GM19239 (cell line): ENCODE data around the gene SS18.
"Not testable (repeated sequence)": the region's sequence is repeated elsewhere in the genome, so short reads cannot be mapped to it uniquely, and the experiment has no call there.

Experiments used
- DNase-seq: peaks from one replicate; pipeline ENCODE4 v3.0.0; 2011; ENCODE audit warnings: low spot score; ENCODE audit not compliant: insufficient read length
- FAIRE-seq: peaks from 2 replicates; lab custom pipeline; 2011; peaks lifted over from hg19 to GRCh38; lab: Jason Lieb, UNC

The SS18 gene, protein sequence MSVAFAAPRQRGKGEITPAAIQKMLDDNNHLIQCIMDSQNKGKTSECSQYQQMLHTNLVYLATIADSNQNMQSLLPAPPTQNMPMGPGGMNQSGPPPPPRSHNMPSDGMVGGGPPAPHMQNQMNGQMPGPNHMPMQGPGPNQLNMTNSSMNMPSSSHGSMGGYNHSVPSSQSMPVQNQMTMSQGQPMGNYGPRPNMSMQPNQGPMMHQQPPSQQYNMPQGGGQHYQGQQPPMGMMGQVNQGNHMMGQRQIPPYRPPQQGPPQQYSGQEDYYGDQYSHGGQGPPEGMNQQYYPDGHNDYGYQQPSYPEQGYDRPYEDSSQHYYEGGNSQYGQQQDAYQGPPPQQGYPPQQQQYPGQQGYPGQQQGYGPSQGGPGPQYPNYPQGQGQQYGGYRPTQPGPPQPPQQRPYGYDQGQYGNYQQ

DNA sequence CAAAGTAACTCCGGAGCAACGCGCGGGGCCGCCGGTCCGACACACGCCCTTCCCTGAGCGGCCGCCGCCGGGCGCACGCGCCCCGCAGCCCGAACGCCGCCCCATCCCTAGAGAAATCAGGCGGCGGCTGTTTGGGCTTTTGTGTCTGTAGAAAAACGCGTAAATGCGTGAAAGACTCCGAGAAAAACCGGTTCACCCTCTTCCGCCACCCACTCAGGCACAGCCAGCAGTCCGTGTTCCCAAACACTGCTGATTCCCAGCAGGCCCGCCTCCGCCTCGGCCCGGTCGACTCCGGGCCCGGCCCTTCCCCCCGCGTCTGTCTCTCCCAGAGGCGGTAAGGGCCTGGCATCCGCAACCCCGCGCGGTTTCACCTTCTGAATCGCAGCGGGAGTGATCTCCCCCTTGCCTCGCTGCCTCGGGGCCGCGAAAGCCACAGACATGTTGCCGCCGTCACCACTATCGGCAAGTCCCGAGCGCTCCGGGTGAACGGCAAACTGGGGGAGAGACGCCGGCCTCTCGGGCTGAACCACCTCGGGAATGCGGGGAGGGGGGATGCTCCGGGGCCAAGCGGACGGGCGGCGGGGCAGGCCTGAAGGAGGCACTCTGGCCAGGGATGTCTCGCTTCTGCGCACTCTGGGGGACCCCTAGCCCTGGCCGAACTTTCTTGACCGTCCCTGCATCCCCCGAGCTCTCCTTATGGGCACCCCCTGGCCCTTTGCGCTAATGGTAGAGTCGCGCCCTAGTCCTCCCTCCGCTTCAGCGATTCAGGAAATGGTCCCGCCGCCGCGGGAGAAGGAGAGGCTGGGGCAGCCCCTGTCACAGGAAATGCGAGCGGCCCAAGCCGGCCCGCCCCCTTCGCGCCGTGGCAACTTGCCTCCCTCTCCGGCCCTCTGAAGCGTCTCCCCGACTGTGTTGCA, at the start of gene SS18:
Gene SS18 (minus strand): TSS at position 484 of the 917 bp plus-strand sequence. CDS start 44 bp downstream, at position 440.
- DNase-seq: peak; percentile 72
- no peak for FAIRE-seq

DNA sequence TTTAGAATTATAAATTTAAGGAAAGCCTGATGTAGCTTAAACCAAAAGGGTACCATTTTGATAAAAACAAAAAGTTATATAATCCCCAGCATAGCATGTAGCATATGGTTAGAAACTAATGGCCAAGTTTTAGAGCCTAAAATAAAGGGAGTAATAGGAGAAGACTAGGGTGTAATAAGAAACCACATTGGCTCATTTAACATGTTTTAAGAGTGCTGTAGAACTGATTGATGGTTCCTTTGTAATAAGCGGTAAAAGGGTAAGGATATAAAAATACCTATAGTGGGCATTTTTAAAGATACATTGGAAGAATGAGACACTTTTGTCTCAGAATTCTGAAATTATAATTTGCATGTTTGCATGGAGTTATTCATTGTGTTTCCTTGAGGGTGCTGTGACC, 45.1 kb upstream of the SS18 start:
- FAIRE-seq (no peak), DNase-seq (no peak)

DNA sequence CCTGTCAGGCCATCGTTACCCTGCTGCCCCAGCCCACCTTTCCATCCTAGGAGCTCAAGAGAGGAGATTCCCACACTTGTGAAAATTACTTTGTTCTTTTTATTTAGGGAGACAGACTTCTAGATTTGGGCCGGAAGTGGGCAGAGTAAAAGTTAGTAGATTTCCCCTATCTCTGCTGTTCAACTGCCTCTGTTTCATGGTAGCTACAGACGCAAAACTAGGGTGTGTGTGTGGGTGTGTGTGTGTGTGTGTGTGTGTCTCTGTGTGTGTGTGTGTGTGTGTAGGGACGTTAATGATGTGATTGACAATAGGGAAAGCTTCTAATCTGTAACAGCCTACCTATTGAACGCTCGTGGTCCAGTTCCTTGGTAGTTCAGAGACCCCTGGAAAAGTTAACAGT, 43.7 kb upstream of the SS18 start:
- no peak for DNase-seq
- FAIRE-seq: no peak

DNA sequence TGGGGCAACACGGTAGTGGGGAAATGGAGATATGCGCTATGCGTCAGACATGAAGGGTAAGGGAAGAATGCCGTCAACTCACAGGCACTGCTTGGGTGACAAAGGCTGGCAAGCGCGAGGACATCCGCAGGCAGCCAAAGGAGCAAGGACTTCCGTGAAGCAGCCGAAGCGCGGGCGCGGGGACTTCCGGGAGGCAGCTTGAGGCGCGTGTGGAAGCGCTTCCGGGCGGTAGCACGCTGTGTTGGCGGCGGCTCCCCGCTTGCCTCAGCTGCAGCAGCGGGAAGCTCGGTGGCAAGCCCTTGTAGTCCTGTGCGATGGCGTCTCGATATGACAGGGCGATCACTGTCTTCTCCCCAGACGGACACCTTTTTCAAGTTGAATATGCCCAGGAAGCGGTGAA, 43.2 kb upstream of the SS18 start, which contains the start of gene PSMA8:
Gene PSMA8 (plus strand): TSS at position 218 of the 400 bp plus-strand sequence. CDS start 97 bp downstream, at position 315.
- FAIRE-seq: no peak

DNA sequence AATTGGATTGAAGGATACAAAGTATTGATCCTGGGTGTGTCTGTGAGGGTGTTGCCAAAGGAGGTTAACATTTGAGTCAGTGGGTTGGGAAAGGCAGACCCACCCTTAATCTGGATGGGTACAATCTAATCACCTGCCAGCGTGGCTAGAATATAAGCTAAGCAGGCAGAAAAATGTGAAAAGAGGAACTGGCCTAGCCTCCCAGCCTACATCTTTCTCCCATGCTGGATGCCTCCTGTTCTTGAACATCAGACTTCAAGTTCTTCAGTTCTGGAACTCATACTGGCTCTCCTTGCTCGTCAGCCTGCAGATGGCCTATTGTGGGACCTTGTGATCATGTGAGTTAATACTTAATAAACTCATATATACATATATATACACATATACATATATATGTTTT, 37.8 kb upstream of the SS18 start:
- not testable (repeated sequence) for FAIRE-seq, DNase-seq

More for the DNA sequence above, 43.2 kb upstream of the SS18 start, which contains the start of gene PSMA8:
- no peak for DNase-seq

DNA sequence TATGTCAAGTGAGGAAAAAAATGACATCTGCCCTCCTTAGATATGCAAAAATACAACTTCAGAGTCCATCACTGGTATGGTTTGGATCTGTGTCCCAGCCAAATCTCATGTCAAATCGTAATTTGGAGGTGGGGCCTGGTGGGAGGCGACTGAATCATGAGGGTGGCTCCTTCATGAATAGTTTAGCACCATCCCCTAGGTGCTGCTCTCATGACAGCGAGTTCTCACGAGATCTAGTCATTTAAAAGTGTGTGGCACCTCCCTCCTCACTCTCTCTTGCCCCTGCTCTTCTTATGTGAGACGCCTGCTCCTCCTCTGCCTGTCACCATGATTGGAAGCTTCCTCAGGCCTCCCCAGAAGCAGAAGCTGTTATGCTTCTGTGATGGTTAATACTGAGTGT, 37.4 kb upstream of the SS18 start:
- FAIRE-seq: no peak

DNA sequence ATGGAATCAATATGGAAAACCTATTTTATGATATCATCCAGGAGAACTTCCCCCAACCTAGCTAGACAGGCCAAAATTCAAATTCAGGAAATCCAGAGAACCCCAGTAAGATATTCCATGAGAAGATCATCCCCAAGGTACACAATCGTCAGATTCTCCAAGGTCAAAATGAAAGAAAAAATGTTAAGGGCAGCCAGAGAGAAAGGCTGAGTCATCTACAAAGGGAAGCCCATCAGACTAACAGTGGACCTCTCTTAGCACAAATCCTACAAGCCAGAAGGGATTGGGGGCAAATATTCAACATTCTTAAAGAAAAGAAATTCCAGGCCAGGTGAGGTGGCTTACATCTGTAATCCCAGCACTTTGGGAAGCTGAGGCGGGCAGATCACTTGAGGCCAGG, 31.6 kb upstream of the SS18 start:
- not testable (repeated sequence) for FAIRE-seq, DNase-seq

More for the DNA sequence above, 37.4 kb upstream of the SS18 start:
- no peak for DNase-seq

DNA sequence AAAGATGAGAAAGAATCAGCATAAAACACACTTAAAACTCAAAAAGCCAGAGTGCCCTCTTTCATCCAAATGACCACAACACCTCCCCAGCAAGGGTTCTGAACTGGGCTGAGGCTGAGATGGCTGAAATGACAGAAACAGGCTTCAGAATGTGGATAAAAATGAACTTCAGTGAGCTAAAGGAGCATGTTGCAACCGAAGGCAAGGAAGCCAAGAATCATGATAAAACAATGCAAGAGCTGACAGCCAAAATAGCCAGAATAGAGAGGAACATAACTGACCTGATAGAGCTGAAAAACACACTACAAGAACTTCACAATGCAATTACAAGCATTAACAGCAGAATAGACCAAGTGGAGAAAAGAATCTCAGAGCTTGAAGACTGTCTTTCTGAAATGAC, 31.1 kb upstream of the SS18 start:
- DNase-seq (no peak), FAIRE-seq (no peak)

DNA sequence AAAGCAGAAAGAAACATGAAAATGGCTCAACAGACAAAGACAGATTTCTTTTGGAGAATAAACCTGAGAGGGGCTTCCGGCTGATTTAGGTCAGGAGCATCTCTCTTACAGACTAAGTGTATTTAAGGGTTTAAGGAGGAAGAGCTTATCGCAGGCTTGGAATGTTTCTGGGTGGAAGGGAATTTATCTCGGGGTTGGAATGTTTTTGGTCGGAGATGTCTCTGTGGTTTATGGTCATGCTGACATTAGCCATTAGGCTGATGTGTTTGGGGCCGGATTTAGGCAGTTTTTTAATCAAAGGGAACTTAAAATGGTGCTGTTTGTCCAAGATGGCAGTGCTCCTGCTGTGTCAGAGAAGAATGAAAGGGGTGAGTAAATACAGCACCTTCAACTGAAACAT, 28.8 kb upstream of the SS18 start:
- DNase-seq: no peak
- no peak for FAIRE-seq

DNA sequence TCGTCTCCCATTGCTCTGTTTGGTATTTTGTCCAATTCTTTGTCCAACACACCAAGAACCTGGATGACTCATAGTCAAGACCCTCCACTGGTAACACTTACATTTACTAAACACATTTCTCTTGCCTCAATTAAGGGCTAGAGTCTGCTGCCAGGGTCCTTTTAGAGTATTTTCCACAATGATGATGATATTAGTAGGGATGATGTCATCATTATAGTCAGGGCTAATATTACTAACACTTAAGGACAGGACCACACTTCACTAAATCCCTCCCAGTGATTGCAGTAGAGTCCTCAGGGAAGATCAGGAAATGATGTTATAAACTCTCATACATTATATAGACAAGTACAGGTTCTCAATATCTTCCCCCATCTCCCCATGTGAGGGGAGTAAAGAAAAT, 13.6 kb upstream of the SS18 start:
- FAIRE-seq (no peak), DNase-seq (no peak)

DNA sequence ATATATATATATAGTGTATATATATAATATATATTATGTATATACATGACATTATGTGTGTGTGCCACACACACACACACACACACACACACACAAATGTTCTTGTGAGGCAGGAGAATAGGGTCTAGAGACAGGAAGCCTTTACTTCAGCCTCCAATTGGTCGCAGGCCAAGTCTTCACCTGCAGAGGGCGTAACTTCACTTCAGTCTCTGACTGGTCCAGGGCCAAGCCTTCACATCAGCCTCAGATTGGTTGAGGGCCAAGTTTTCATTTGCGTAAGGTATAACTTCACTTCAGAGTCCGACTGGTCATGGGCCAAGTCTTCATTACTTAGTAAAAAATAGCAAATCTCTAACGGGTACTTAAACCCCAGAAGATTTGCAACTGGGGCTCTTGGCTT, 13.2 kb upstream of the SS18 start:
- DNase-seq: no peak
- no peak for FAIRE-seq

DNA sequence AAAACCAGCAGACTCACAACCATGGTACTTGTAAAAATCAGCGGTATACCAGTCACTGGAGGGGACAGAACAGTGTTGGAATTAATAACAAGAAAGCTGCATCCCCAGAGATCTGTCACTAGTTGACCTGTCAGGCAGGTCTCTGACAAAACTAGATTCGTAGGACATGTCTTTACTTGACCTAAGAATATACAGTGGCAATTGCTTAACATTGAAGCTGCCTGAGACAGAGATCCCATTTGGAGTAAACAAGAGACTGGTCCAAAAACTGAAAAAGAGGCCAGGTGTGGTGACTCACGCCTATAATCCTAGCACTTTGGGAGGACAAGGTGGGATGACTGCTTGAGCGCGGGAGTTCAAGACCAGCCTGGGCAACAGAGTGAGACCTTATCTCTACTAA, 7.2 kb upstream of the SS18 start:
- DNase-seq (no peak), FAIRE-seq (no peak)

DNA sequence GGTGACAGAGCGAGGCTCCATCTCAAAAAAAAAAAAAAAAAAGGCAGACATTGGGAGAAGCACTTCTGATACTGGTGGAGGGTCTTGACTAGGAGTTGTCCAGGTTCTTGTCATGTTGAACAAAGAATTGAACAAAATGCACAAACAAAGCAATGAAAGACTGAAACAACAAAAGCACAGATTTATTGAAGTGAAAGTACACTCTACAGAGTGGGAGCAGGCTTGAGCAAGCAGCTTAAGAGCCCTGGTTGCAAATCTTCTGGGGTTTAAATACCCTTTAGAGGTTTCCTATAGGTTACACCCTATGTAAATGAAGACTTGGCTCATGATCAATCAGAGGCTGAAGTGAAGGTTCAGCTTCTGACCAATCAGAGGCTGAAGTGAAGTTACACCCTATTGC, 6.4 kb upstream of the SS18 start:
- FAIRE-seq: no peak
- no peak for DNase-seq

DNA sequence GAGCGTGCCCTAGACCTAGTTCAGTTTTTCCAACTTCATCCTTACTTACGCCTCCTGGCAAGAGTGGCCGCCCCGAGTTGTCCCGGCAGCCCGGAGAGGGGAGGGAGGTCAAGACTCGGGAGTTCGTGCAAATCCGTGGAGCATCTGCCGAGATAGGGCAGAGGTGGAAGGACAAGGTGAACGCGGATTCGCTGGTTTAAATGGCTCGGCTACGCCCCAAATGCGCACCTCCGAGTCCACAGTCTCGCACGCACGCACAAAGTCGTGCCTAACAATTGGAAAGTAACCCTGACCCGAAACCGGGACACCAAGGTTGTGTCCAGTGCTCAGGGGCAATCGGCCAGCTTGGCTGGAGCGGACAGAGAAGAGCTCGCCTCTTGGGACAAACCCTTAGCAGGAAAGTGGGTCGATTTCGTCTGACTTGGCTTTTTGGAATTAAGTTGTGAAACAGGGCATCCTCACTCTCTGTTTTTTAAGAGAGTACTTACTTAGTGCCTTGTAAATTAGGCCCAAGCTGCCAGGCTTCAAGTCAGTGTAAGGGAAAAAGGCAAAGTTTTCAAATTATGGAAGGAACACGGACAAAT, 726 bp upstream of the SS18 start:
- FAIRE-seq (peak; percentile 95), DNase-seq (peak; percentile 31)

DNA sequence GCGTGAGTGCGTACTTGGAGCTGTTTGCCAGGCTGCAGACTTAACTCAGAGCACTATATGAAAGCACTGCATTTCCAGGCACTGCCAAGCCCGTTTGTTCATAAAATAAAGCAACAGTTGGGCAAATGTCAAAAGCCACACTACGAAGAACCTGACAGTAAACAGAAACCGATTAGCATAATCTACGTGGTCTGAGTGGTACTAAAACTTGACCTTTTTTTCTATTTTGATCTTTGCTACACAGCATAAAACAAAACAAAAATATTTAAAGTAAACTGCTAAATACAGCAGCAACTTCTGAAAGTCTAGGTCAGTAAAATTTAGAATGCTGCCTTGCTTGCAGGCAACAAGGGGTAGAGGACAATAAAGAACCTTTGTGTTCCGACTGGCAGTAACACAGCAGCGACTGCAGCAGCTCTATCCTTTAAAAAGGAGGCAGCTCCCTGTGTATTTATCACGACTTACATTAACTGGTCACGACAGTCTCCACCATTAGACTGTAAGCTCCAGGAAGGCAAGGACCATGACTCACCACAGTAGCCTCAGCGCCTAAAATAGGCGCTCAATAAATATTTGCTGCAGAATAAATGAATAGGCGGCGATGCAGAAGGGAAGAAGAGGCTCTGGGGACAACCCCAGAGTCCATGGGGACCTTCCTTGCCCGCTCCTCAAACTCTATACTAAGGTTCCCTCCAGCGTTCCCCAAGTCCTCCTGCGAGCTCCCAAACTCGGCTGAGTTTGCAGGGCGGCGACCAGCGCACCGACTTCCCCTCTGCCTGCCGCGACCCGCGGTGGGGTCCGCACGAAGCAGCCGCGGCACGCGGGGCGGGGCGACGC, 902 bp downstream of the SS18 start:
- FAIRE-seq: peak; percentile 88

DNA sequence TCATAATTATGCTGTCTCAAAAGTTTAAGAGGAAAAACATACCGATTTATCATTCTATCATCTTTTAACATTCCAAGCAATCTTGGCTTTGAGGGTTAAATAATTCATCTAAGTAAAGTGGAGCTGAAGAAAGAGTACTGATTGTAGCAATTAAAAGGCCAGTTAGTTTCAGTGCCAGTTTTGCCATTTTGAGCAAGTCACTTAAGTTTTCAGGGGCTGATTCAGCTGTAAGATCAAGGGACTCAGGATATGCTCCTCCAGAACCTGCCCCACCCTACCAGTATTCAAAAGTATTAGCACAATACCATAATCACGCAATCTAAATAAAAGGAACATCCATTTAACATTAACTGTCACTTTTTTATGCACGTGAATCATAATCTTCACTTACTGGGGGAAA, 1.9 kb downstream of the SS18 start:
- FAIRE-seq (peak; percentile 68), DNase-seq (no peak)

More for the DNA sequence above, 902 bp downstream of the SS18 start:
- no peak for DNase-seq

DNA sequence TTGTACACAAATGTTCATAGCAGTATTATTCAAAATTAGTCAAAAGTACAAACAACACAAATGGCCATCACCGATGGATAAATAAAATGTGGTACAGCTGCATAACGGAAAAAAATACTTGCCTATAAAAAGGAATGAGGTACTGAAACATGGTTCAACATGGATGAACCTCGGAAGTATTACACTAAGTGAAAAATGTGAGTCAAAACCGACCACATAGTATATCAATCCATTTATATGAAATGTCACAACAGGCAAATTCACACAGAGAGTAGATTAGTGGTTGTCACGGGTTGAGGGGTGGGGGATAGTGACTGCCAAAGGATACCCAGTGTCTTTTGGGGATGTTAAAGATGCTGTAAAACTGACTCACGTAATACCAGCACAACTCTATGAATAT, 3.5 kb downstream of the SS18 start:
- no peak for DNase-seq
- no peak for FAIRE-seq

DNA sequence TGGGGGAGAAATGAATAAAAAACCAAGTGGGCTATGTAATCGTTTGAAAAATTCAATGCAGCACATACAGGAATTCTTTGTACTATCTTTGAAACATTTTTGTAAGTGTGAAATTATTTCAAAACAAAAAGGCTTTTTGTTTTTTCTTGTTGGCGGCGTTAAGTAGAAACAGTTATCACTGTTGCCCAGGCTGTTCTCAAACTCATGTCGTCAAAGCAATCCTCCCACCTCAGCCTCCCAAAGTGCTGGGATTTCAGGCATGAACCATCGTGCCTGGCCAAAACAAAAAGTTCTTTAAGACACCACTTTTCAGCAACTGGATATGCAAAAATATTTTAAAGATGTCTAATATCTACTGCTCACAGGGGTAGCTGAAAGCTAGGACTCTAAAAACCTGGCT, 5.4 kb downstream of the SS18 start:
- no peak for DNase-seq
- FAIRE-seq: no peak

DNA sequence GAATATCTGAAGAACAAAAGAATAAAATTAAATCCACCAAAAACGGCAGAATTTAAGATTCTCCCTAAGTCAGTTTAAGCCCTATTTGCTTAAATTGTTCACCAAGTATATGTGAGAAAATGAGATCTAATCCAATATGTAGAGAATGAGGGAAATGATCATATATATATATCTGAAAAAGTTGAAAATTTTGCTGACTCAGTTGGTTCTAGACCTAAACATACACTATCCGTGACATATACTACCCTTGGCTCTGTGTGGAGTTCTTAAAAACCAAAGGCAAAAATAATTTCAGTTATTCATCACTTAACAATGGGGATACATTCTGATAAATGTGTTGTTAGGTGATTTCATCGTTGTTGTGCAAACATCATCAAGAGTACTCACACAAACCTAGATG, 7.3 kb downstream of the SS18 start:
- DNase-seq (no peak), FAIRE-seq (no peak)

DNA sequence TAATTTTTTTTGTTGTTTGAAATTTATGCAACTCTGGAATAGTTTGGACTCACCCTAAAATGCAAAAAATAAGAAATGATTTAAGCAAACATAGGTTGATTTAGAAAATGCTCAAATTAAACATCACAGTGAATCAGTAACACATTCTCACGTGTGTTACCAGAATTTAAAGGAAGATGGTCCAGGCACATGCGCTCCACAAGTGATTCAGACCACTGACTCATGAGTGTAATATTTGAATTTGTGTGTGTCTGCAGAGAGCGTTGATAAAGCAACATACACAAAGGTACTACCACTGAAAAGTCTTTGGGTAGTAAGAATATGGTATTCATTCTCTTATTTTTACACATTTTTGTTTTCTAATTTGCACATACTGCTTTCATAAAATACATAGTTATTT, 7.9 kb downstream of the SS18 start:
- DNase-seq: no peak
- no peak for FAIRE-seq
